ENCODE results near the gene CNN3.

CNN3 gene

DNA sequence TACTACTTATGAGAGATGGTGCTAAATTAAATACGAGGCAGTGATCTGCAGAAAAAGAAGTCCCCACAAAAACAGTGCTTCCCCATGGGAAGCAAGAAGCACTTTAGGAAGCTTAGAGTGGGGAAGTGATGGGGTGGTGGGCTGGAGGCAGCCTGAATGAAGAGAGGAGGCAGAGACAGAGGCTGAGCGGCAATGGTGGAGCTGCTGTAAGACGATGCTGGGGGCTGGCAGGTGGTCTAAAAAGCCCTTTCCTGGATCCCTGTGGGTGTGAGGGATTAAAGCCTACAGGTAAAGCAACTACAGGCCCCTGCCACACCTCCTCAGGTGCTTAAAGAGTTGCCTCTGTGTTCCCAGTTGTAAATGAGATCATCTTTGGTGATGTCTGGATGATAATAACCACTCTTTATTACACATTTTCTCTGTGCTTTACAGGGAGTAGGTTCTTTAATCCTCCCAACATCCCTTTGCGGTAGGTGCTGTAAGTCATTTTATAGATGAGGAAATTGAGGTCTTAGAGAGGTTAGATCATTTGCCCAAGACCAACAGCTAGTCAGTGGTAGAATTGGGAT, 39.2 kb downstream of the CNN3 start:
- DNase-seq (ENCODE audit: low read depth) = no peak

DNA sequence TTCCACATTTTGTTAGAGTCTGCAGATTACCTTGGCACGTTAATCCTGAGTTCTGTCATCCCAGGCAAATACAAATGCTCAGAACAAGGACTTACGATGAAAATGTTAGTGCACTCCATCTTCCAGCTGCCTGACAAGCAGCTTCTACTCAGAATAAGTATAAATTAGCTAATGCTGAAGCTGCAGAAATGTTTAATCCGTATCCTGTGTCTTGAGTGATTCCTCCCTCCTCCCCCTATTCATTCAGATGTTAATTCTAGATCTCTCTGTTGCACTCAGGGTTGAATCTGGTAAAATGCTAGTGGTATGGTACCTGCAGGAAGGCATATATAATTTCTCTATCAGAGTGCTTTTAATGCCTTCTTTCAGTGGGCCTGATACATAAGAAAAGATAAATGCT, 39.8 kb downstream of the CNN3 start:
- DNase-seq (ENCODE audit: low read depth) = no peak

DNA sequence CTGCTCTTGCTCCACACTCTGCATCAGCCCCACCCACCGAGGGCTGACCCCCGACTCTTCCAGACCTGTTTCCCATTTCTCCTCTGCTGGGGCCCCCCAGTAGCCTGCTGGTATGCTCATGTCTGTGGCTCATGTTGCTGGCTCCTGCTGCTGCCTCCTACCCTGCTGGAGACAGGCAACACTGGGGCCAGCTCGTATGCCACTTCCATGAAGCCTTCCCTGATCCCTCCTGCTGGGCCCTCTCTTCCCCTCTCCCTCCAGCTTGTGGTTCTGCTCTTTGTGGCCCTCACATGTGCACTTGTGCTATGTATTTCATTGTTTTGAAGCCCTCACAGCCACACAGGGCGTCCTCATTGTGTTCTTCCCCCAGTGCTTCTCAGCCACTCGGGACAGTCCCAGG, 40.5 kb downstream of the CNN3 start:
- no peak for DNase-seq (ENCODE audit: low read depth)

DNA sequence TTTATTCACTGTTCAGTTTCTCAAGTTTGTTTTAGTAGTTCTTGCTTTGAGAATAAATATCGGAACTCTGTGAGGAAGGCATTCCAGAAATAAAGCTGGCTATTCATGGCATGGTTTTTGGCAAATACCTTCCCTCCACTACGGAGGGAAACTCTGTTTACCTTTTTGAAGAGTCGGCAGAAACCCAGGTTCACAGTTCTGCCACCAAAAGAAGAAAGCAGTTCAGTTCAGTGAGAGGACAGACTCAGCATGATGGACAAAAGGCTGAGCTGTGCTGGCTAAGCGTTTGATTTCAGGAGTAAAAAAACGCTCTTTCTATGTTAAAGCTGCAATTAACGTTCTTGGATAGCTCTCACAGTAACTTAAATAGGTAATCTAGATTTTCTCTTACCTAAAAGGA, 42.4 kb downstream of the CNN3 start:
- no peak for DNase-seq (ENCODE audit: low read depth)

DNA sequence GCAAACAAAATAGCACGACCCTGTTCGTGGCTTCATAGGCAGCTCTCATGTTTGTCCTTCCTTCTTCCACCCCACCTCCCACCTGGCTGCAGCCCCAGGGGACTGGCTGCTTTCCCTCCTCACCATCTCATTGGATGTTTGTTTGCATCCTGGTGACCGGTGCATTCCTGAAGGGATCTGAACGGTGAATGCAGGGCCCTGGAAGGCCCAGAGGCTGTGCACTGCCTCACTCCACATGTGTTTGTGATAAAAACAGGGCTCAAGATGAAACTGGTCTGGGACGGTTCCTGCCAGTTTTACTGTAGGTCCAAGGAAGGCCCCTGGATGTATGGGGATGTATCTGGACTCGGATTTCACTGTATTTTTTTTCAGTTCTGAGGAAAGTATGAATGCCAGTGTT, 42.8 kb downstream of the CNN3 start:
- DNase-seq (ENCODE audit: low read depth) = no peak

DNA sequence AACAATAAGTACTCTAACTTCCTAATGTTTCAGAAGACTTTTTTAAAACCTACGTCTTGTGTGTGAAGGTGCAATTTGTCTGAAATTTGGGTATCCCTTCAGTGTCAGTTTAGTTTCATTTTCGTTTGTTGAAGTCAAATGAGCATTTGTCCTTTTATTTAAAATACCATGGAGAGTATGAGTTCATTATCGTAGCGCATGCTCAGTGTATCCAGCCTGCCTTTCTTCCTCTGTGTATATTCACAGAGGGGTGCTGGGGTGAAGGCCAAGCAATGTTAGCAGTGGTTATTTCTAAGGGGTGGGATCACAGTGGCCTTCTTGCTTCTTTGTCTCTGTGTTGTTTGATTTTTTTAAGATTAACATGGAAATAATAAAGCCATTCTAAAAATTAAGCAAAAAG, 43.2 kb downstream of the CNN3 start:
- no peak for DNase-seq (ENCODE audit: low read depth)

DNA sequence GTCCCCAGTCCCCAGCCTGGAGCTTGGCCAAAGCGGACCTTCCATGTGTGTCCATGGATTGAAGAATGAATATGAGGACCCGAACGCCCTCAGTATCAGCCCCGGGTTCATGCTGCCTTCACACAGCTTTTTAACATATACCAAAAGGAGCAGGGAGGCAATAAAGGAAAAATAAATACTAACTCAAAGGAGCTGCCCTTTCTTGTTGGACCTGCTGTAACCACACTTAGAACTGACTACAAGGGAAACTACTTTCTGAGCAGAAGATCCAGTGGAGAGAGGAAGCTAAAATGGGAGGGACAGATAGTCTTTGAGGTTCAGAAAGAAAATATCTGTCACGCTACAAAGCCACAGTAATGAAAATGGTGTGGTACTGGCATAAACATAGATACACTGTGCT, 48.6 kb downstream of the CNN3 start:
- no peak for DNase-seq (ENCODE audit: low read depth)

DNA sequence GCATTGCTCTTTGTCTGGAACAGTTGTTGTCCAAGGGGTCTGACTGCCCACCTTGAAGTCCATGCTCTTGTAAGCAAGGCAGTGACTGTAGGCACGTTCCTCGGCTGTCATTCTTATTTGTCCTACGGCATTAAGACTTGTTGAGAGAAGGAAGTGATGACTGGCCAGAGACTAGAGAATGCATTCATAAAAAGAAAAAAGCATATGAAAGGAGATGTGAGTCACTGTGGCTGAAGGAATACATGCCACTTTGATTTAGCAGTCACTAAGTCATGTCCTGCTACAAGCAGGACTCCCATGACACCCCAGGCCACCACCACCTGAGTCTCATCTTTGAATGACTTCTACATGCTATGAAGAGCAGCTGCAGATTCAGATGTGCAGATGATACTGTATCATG, 50.5 kb downstream of the CNN3 start:
- DNase-seq (ENCODE audit: low read depth) = no peak

- no peak for DNase-seq (ENCODE audit: low read depth)
These were observed 51.1 kb downstream of the CNN3 start for GRCh38 chr1:94875794-94876193.

DNA sequence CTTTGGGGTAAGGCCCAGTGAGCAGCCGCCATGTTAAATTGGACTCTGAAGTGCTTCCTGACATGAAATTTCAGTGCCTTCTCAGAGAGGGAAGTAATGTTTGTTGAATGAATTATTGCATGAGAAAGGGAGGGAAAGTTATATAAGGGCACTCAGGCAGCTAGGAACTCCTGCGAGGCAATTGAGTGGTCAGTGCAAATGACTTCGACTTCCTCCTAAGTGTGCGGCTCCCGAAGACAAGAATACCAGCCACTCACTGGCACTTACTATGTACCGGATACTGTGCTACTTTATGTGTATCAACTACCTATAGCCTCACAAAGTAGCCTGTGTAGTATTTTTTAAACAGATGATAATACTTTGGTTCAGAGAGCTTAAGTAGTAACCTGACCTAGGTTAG, 52.5 kb downstream of the CNN3 start:
- no peak for DNase-seq (ENCODE audit: low read depth)

GRCh38 chr1:94873520-94874351, 53.2 kb downstream of the CNN3 start:
- DNase-seq (ENCODE audit: low read depth) = no peak

DNA sequence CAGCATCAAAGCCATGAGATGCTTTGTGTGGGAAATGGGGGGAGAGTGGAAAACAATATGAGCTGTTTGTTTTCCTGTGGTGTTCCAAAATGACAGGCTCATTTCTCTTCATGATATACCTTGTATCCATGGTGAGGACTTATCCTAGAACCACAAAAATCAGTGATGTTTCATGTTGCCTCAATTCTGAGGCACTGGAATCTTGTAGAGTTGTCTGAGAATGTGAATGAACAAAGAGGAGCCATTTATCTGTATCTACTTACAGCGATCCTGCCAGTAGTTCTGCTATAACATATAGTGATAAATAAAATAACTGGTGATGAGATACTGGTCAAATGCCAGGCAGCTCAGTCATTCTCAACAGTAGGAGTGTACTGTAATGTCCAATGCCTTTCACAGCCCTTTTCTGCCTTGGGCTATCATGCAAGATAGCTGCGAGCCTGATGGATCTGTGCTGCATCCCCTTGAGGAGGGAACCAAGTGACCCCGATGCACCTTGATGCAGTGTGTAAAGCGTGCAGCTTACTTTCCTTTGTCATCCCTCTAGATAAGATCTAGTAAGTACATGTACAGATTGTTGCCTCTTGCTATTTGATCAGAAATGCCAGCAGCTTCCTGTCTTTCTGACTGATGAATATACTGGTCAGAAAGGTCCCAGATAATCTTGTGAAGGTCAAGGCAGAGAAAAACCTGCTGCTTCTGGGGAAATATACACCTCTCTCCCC, 54.0 kb downstream of the CNN3 start:
- no peak for DNase-seq (ENCODE audit: low read depth)

- DNase-seq (ENCODE audit: low read depth) = no peak
These were observed 55.9 kb downstream of the CNN3 start for GRCh38 chr1:94871031-94871430.

DNA sequence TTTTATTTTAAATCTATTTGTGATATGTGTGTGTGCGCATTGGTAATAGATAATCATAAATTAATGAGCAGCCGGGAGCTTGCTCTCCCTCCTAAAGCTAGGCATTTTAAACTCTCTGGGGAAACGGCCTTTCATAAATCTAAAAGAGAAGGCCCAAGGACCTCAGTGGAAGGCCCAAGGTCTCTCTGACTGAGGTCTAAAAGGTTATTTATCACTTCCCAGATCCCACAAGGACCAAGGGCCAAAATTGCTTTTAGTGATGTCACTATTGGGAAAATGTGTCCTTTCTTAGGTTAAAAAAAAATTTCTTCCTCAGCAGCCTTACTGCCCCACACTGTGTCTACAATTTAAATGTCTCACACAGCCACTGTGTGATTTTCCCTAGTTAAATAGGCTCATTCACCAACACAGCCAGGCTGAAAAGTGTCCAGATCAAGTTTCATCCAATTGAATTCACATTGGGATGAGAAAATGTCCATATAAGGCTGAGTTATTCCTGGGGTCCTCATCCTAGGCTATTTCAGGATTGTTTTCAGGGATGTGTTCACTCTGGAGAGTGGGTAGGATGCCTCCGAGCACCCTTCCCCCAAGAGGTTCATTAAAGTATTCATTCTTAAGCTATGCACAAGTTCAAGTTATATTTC, 60.6 kb downstream of the CNN3 start:
- DNase-seq (ENCODE audit: low read depth) = no peak

DNA sequence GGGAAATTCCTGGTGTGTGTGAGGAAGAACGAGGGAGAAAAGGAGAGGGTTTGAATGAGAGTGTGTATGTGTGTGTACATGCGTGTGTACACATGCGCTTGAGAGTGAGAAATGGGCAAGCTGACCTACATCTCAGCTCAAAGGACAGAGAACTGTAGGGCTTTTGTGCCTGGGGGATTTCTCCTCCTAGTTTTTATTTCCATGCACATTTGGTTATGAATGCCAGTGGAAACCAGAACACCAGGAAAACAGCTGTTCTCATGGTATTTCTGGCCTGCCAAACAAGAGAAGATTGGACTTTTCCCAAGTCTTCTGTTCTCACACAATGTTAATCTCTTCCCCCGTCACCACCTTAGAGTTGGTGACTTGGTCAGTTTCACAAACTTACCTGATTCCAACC, 61.5 kb downstream of the CNN3 start:
- DNase-seq (ENCODE audit: low read depth) = no peak

GRCh38 chr1:94864821-94865220, 62.1 kb downstream of the CNN3 start:
- DNase-seq (ENCODE audit: low read depth) = no peak

- no peak for DNase-seq (ENCODE audit: low read depth)
These were observed 63.0 kb downstream of the CNN3 start for GRCh38 chr1:94863919-94864318.

- no peak for DNase-seq (ENCODE audit: low read depth)
These were observed 63.5 kb downstream of the CNN3 start for GRCh38 chr1:94863297-94863911.

- DNase-seq (ENCODE audit: low read depth) = no peak
These were observed 64.2 kb downstream of the CNN3 start for GRCh38 chr1:94862718-94863117.

GRCh38 chr1:94859174-94859573, 67.7 kb downstream of the CNN3 start:
- DNase-seq (ENCODE audit: low read depth) = no peak

GRCh38 chr1:94858276-94858675, 68.6 kb downstream of the CNN3 start:
- no peak for DNase-seq (ENCODE audit: low read depth)

DNA sequence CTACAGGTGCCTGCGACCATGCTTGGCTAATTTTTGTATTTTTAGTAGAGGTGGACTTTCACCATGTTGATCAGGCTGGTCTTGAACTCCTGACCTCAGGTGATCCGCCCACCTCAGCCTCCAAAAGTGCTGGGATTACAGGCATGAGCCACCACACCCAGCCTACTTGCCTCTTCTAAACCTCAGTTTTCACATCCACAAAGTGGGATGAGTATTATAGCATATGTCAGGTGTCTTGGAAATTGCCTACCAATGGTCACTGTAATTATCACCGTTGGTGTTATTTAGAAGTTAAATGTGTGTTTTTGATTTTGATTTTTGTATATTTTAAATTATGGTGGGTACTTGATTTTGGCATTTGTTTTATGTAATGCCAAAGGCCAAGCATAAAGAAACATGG, 70.0 kb downstream of the CNN3 start:
- no peak for DNase-seq (ENCODE audit: low read depth)
